Right atrium auricular region (tissue), 2 donors: ENCODE results near the gene PPFIA2. TPM values are rescaled to one million over a fixed set of nuclear protein-coding genes. Genes with fewer than 3 reads are reported as not detected.

Experiments
- DNase-seq: peaks from one replicate; pipeline ENCODE4 v3.0.0-alpha.2; 2019; ENCODE audit warnings: low spot score
- H3K27ac ChIP-seq, 2 donors: fragments of 200-600 bp; sonication (generic); 1 replicate in 1 of 2; 2 replicates in 1 of 2; pipeline ENCODE4 v1.5.1; 2016 to 2019
- H3K27me3 ChIP-seq, 2 donors: fragments of 200-600 bp; sonication (generic); one replicate each; pipeline versions ENCODE4 v1.5.1 to v1.6.0; 2017 to 2019
- H3K36me3 ChIP-seq: fragments of 200-600 bp; sonication (generic); one replicate; pipeline ENCODE4 v1.5.1; 2016
- H3K4me1 ChIP-seq, 2 donors: fragments of 200-600 bp; sonication (generic); one replicate each; pipeline versions ENCODE4 v1.5.1 to v1.6.0; 2017 to 2019
- H3K4me3 ChIP-seq, 2 donors: fragments of 200-600 bp; sonication (generic); 1 replicate in 1 of 2; 2 replicates in 1 of 2; pipeline ENCODE4 v1.5.1; 2017 to 2019; ENCODE audit warnings: mild to moderate bottlenecking in 1 of 2, moderate library complexity in 1 of 2
- H3K9me3 ChIP-seq, 2 donors: fragments of 200-600 bp; sonication (generic); one replicate each; pipeline ENCODE4 v1.5.1; 2019
- total RNA-seq, 2 donors: library from RNA; depleted of rRNA; stranded (reverse); fragments of >200 nt; gene quantifications; one replicate each; pipeline ENCODE4 v1.1.0, GENCODE V29; 2016
- TF ChIP-seq, protein P1 (sequence below), 2 donors: fragments of 200-600 bp; sonication (generic); IDR thresholded peaks; one replicate each; pipeline ENCODE4 v1.5.1; 2019; ENCODE audit warnings: antibody characterized with exemption in 2 of 2

The PPFIA2 gene
- total RNA-seq, 2 donors from 2014 or later: 0.20 to 0.48 TPM

- Histone ChIP-seq H3K36me3 (no peaks in the 10 kb centered on the region), H3K27ac (no peak overlapping the region), H3K4me3 (no peak overlapping the region), H3K4me1 (no peaks in the 10 kb centered on the region), H3K27me3 (no peaks in the 10 kb centered on the region), H3K9me3 (no peaks in the 10 kb centered on the region)
- TF ChIP-seq, protein P1, sequence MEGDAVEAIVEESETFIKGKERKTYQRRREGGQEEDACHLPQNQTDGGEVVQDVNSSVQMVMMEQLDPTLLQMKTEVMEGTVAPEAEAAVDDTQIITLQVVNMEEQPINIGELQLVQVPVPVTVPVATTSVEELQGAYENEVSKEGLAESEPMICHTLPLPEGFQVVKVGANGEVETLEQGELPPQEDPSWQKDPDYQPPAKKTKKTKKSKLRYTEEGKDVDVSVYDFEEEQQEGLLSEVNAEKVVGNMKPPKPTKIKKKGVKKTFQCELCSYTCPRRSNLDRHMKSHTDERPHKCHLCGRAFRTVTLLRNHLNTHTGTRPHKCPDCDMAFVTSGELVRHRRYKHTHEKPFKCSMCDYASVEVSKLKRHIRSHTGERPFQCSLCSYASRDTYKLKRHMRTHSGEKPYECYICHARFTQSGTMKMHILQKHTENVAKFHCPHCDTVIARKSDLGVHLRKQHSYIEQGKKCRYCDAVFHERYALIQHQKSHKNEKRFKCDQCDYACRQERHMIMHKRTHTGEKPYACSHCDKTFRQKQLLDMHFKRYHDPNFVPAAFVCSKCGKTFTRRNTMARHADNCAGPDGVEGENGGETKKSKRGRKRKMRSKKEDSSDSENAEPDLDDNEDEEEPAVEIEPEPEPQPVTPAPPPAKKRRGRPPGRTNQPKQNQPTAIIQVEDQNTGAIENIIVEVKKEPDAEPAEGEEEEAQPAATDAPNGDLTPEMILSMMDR (IDR thresholded peaks at IDR 0.05): no peak
- DNase-seq: no peak
Observed at GRCh38 chr12:81626406-81626805, 132.7 kb downstream of the PPFIA2 start.

DNA sequence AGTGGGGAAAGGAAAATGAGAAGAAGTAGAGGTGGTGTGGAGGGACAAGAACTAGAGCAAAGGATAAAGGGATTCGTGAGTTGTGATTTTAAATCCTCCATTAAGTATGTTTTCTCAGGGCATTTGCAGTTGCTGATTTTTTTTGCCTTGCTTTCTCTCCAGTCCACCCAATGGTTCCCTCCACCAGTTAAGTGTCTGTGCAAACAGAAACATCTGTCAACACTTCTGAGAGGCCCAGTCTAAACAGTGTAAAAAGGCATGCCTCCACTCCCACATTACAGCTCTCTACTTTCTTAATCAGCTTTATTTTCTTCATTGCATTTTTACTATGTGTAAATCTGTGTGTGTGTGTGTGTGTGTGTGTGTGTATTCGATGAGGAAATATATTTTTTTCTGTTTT is 141.2 kb downstream of the PPFIA2 start:
- no peaks in the 10 kb centered on the region for H3K36me3 ChIP-seq
- TF ChIP-seq, protein P1 (IDR thresholded peaks at IDR 0.05): no peak

DNA sequence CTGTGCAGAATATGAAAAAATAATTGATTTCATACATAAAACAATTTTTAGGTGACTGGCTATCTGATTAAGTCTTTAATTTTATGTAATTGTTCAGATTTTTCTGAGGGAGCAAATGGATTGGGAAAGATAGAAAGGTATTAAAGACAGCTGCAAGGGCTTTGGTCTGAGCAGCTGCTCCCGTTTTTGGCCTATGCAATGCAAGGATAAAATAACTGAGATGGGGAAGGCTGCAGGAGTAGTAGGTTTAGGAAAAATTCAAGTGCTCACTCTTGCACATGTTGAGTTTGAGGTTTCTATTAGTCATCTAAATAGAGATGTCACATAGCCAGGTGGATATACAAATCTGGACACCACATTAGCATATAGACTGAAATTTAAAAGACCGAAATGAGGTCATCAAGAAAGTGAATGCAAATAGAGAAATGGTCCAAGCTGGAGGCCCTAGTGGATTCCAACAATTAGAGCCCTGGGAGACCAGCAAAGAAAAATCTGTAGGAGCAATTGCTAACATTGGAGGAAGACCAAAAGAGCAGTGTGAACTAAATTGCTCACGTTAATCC is 144.0 kb downstream of the PPFIA2 start:
- Histone ChIP-seq H3K27ac (no peak overlapping the region), H3K4me3 (no peak overlapping the region), H3K27me3 (no peaks in the 10 kb centered on the region), H3K9me3 (no peaks in the 10 kb centered on the region), H3K36me3 (no peaks in the 10 kb centered on the region), H3K4me1 (no peaks in the 10 kb centered on the region)
- DNase-seq: no peak
- TF ChIP-seq, protein P1 (IDR thresholded peaks at IDR 0.05): no peak

More for the DNA sequence above, 141.2 kb downstream of the PPFIA2 start:
- no peaks in the 10 kb centered on the region for H3K27me3 ChIP-seq
- no peak overlapping the region for H3K4me3 ChIP-seq
- no peak overlapping the region for H3K27ac ChIP-seq
- no peaks in the 10 kb centered on the region for H3K9me3 ChIP-seq
- no peak for DNase-seq
- H3K4me1 ChIP-seq: no peaks in the 10 kb centered on the region

- DNase-seq: no peak
- Histone ChIP-seq H3K9me3 (no peaks in the 10 kb centered on the region), H3K36me3 (no peaks in the 10 kb centered on the region), H3K27me3 (no peaks in the 10 kb centered on the region), H3K4me1 (no peaks in the 10 kb centered on the region), H3K27ac (no peak overlapping the region), H3K4me3 (no peak overlapping the region)
- TF ChIP-seq, protein P1 (IDR thresholded peaks at IDR 0.05): peak in 1 of 2 donors; percentile 39
Observed at GRCh38 chr12:81610955-81611889, 147.9 kb downstream of the PPFIA2 start.

DNA sequence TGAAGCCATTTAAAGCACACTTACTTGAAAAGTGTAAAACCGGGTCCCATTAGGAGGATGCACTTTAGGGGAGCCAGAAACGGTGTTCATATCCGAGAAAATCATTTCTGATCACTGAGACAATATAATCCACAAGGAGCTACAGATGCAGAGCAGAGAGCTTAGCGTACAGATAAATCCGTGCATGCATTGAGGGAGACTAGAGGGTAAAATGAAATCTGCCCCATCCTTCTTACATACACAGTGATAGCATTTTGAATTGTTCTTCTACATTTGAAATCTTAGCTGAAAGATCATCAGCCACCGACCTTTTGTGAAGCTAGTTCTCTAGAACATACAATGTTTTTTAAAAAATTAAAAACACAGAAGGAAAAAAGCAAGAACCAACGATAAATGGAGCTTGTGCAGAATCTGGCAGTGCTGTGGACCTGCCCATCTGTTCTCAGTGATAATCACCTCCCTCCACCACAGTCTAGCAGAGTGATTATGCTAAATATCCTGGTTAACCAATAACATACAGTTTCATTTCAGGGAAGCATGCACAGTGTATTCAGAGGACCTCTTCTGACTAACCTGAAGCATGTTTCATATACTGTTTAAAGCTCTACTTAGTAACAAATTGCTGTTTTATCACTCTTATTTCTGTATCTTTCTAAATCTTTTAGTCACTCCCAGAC is 161.1 kb downstream of the PPFIA2 start:
- H3K27ac ChIP-seq: no peak overlapping the region
- H3K9me3 ChIP-seq: no peaks in the 10 kb centered on the region
- no peaks in the 10 kb centered on the region for H3K4me1 ChIP-seq
- no peak for DNase-seq
- H3K27me3 ChIP-seq: no peaks in the 10 kb centered on the region
- H3K4me3 ChIP-seq: no peak overlapping the region
- H3K36me3 ChIP-seq: no peaks in the 10 kb centered on the region
- TF ChIP-seq, protein P1 (IDR thresholded peaks at IDR 0.05): no peak
